IMR-90 (cell line): ENCODE measurements around the gene UBL4A. TPM values are rescaled to one million over a fixed set of nuclear protein-coding genes. Genes with fewer than 3 reads are reported as not detected.
A peak's percentile ranks its signal among the peaks of the same experiment; 100 is the strongest.

Source experiments
- ATAC-seq: fragments of 200-7000 bp; cut with Tn5 transposase; 2 replicates; pipeline ENCODE4 v1.9.1; 2020; ENCODE audit warnings: low read depth, mild to moderate bottlenecking, moderate library complexity
- BruUV-seq: library from RNA; stranded (reverse); fragments of 400-500 nt; replicated peaks from 2 replicates; lab custom pipeline; 2021; lab: Mats Ljungman, UMichigan
- CTCF ChIA-PET: fragments of 300-600 bp; formaldehyde crosslinking; extraction: SDS; loops from one replicate; lab custom pipeline; 2021; ENCODE audit warnings: antibody characterized with exemption; lab: Yijun Ruan, JAX
- POLR2A ChIA-PET: fragments of 300-600 bp; sonication (Branson Sonifier 250); formaldehyde crosslinking; loops from one replicate; lab custom pipeline; 2022; ENCODE audit warnings: antibody characterized with exemption; ENCODE audit not compliant: unreplicated experiment; lab: Charles Lee
- DNase-seq: peaks from one replicate; pipeline ENCODE4 v3.0.0; 2013
- H2AFZ ChIP-seq: replicated peaks from 2 replicates; pipeline ENCODE3; 2013; ENCODE audit warnings: low read length, mild to moderate bottlenecking; ENCODE audit not compliant: poor library complexity
- H2AK5ac ChIP-seq: 2 replicates; pipeline ENCODE4 v1.6.1; 2013; ENCODE audit warnings: low read depth, low read length, inconsistent platforms
- H2AK9ac ChIP-seq: replicated peaks from 2 replicates; pipeline ENCODE3; 2013; ENCODE audit warnings: mild to moderate bottlenecking, low read depth, low read length, moderate library complexity; ENCODE audit not compliant: poor library complexity
- H2BK120ac ChIP-seq: 2 replicates; pipeline ENCODE4 v1.6.1; 2013; ENCODE audit warnings: low read depth, low read length, inconsistent platforms
- H2BK15ac ChIP-seq: 3 replicates; pipeline ENCODE4 v1.6.1; 2013; ENCODE audit warnings: low read depth, low read length, inconsistent platforms
- H2BK20ac ChIP-seq: 2 replicates; pipeline ENCODE4 v1.6.1; 2013; ENCODE audit warnings: low read depth, mild to moderate bottlenecking, inconsistent platforms, low read length, moderate library complexity
- H2BK5ac ChIP-seq: 2 replicates; pipeline ENCODE4 v1.6.1; 2013; ENCODE audit warnings: mild to moderate bottlenecking, low read depth, low read length, inconsistent platforms; ENCODE audit not compliant: poor library complexity, severe bottlenecking
- H3K14ac ChIP-seq: replicated peaks from 2 replicates; pipeline ENCODE4 v1.6.1; 2013; ENCODE audit warnings: low read depth, low read length, inconsistent platforms
- H3K18ac ChIP-seq: 2 replicates; pipeline ENCODE4 v1.6.1; 2013; ENCODE audit warnings: low read depth, low read length, control low read depth
- H3K23ac ChIP-seq: 2 replicates; pipeline ENCODE4 v1.6.1; 2013; ENCODE audit warnings: low read depth, low read length, inconsistent platforms
- H3K27ac ChIP-seq: 2 replicates; pipeline ENCODE4 v1.5.1; 2013; ENCODE audit warnings: mild to moderate bottlenecking, control low read depth, low read length; ENCODE audit not compliant: insufficient read depth
- H3K27me3 ChIP-seq: 2 replicates; pipeline ENCODE4 v1.6.1; 2013; ENCODE audit warnings: low read length; ENCODE audit not compliant: control insufficient read depth, insufficient read depth
- H3K36me3 ChIP-seq: 2 replicates; pipeline ENCODE4 v1.6.1; 2013; ENCODE audit warnings: low read length, mixed read lengths; ENCODE audit not compliant: control insufficient read depth, insufficient read depth
- H3K4ac ChIP-seq: 2 replicates; pipeline ENCODE4 v1.6.1; 2013; ENCODE audit warnings: low read depth, low read length, inconsistent platforms
- H3K4me1 ChIP-seq: 2 replicates; pipeline ENCODE4 v1.6.1; 2013; ENCODE audit warnings: low read length, mixed read lengths; ENCODE audit not compliant: control insufficient read depth, insufficient read depth
- H3K4me2 ChIP-seq: 2 replicates; pipeline ENCODE4 v1.6.1; 2013; ENCODE audit warnings: low read depth, mild to moderate bottlenecking, control low read depth, low read length, moderate library complexity
- H3K4me3 ChIP-seq: 2 replicates; pipeline ENCODE4 v1.5.1; 2013; ENCODE audit warnings: low read depth, mild to moderate bottlenecking, control low read depth, low read length, moderate library complexity; ENCODE audit not compliant: insufficient read depth
- H3K56ac ChIP-seq: 2 replicates; pipeline ENCODE4 v1.6.1; 2013; ENCODE audit warnings: low read length, inconsistent platforms; ENCODE audit not compliant: insufficient read depth; ENCODE audit errors: extremely low read depth
- H3K79me1 ChIP-seq, 2 experiments: 2 replicates each; pipeline ENCODE4 v1.6.1; 2013; ENCODE audit warnings: low read length in 2 of 2, inconsistent platforms in 1 of 2, low read depth in 1 of 2
- H3K9ac ChIP-seq: 2 replicates; pipeline ENCODE4 v1.6.1; 2013; ENCODE audit warnings: low read depth, low read length, control low read depth
- H3K9me1 ChIP-seq: 2 replicates; pipeline ENCODE4 v1.6.1; 2013; ENCODE audit warnings: low read length, inconsistent platforms; ENCODE audit not compliant: insufficient read depth
- H3K9me3 ChIP-seq: 2 replicates; pipeline ENCODE4 v1.6.1; 2013; ENCODE audit warnings: low read length; ENCODE audit not compliant: control insufficient read depth, insufficient read depth
- H4K20me1 ChIP-seq: 2 replicates; pipeline ENCODE4 v1.6.1; 2013; ENCODE audit warnings: low read length, inconsistent platforms; ENCODE audit not compliant: insufficient read depth
- H4K5ac ChIP-seq: 2 replicates; pipeline ENCODE4 v1.6.1; 2013; ENCODE audit warnings: mild to moderate bottlenecking, low read depth, low read length, control low read depth
- H4K8ac ChIP-seq, 2 experiments: 2 replicates each; pipeline ENCODE4 v1.6.1; 2013; ENCODE audit warnings: low read depth in 2 of 2, low read length in 2 of 2, control low read depth in 1 of 2, inconsistent platforms in 1 of 2
- H4K91ac ChIP-seq: 2 replicates; pipeline ENCODE4 v1.6.1; 2013; ENCODE audit warnings: low read depth, low read length, inconsistent platforms; ENCODE audit not compliant: insufficient read depth
- BHLHE40 ChIP-seq: fragments of 150-350 bp; IDR thresholded peaks from 2 replicates; pipeline ENCODE4 v1.6.1; 2016; ENCODE audit warnings: mild to moderate bottlenecking, low read depth, low read length
- CEBPB ChIP-seq: IDR thresholded peaks from 2 replicates; pipeline ENCODE4 v1.6.1; 2012; ENCODE audit warnings: low read depth, low read length, improper control_type of control experiment
- CHD1 ChIP-seq: IDR thresholded peaks from 2 replicates; pipeline ENCODE4 v1.6.1; 2012; ENCODE audit warnings: low read depth, low read length, improper control_type of control experiment
- CTCF ChIP-seq: conservative IDR thresholded peaks from 2 replicates; pipeline ENCODE4 v1.5.1; 2012; ENCODE audit warnings: mild to moderate bottlenecking, low read depth, low read length, improper control_type of control experiment
- ELK1 ChIP-seq: fragments of 150-350 bp; IDR thresholded peaks from 2 replicates; pipeline ENCODE4 v1.6.1; 2016; ENCODE audit warnings: low read depth, mild to moderate bottlenecking, low read length, moderate library complexity, borderline replicate concordance
- FOS ChIP-seq: fragments of 150-350 bp; IDR thresholded peaks from 2 replicates; pipeline ENCODE4 v1.6.1; 2016; ENCODE audit warnings: low read depth, low read length
- MAFK ChIP-seq: IDR thresholded peaks from 2 replicates; pipeline ENCODE4 v1.6.1; 2012; ENCODE audit warnings: low read depth, low read length, improper control_type of control experiment
- MAZ ChIP-seq: IDR thresholded peaks from 2 replicates; pipeline ENCODE4 v1.6.1; 2012; ENCODE audit warnings: low read depth, mild to moderate bottlenecking, low read length, improper control_type of control experiment, moderate library complexity, borderline replicate concordance
- MXI1 ChIP-seq: IDR thresholded peaks from 2 replicates; pipeline ENCODE4 v1.6.1; 2012; ENCODE audit warnings: low read depth, mild to moderate bottlenecking, low read length, moderate library complexity, borderline replicate concordance
- NFE2L2 ChIP-seq: fragments of 150-350 bp; IDR thresholded peaks from 2 replicates; pipeline ENCODE4 v1.6.1; 2016; ENCODE audit warnings: low read depth, mild to moderate bottlenecking, low read length
- POLR2A ChIP-seq: IDR thresholded peaks from 2 replicates; pipeline ENCODE4 v1.6.1; 2012; ENCODE audit warnings: mild to moderate bottlenecking, low read depth, low read length
- RAD21 ChIP-seq: IDR thresholded peaks from 2 replicates; pipeline ENCODE4 v1.6.1; 2012; ENCODE audit warnings: low read length, improper control_type of control experiment
- RCOR1 ChIP-seq: IDR thresholded peaks from 2 replicates; pipeline ENCODE4 v1.6.1; 2012; ENCODE audit warnings: mild to moderate bottlenecking, low read length, improper control_type of control experiment; ENCODE audit not compliant: insufficient replicate concordance
- USF2 ChIP-seq: fragments of 150-350 bp; IDR thresholded peaks from 2 replicates; pipeline ENCODE4 v1.6.1; 2017; ENCODE audit warnings: mild to moderate bottlenecking, antibody characterized with exemption, low read length, low read depth
- WGBS, 2 experiments: methylation state at CpG; one replicate each; pipeline versions ENCODE4 v1.1.5 to v1.1.7; 2013; ENCODE audit warnings: missing lambda C conversion rate in 2 of 2; ENCODE audit not compliant: insufficient read length in 1 of 2; ENCODE audit errors: extremely low coverage in 2 of 2; 5-methylcytosine and 5-hydroxymethylcytosine counted together
- dilution Hi-C: fragments of 300-500 bp; cut with HindIII; formaldehyde crosslinking; loops from one replicate; pipeline ENCODE4 v1.14.3; 2018; ENCODE audit warnings: low sequenced_read_pairs; ENCODE audit not compliant: unreplicated experiment
- in situ Hi-C: fragments of 300-500 bp; cut with MboI; formaldehyde crosslinking; loops from 3 replicates; pipeline ENCODE4 v1.14.3; 2019; ENCODE audit warnings: low sequenced_read_pairs, inconsistent platforms, mixed read lengths
- intact Hi-C: fragments of 100-400 bp; cut with micrococcal nuclease; formaldehyde crosslinking; loops from 2 replicates; pipeline ENCODE4 v1.10.0; 2022
- polyA plus RNA-seq, 3 experiments: library from polyadenylated mRNA; depleted of rRNA; stranded (reverse); fragments of >200 nt; gene quantifications; 2 replicates each; pipeline ENCODE4 v1.2.3, GENCODE V29; 2012; ENCODE audit warnings: low replicate concordance in 1 of 3
- total RNA-seq: library from RNA; depleted of rRNA; stranded (reverse); fragments of >200 nt; gene quantifications from 2 replicates; pipeline ENCODE4 v1.2.3, GENCODE V29; 2012

UBL4A gene
- total and polyA plus RNA-seq, 2 of the 4 experiments (the other 2 are of a cell fraction) = 24.6 to 28.3 TPM

- POLR2A ChIA-PET = interaction anchor here (0.8 kb wide), 2 partner anchors 13 to 80 kb away, joined by 3 read pairs; no protein-coding TSS in a partner anchor
- H2BK15ac ChIP-seq = no peak overlapping the region
- no peak overlapping the region for H2BK120ac ChIP-seq
- H3K56ac ChIP-seq = no peak overlapping the region
- no peak overlapping the region for H2BK20ac ChIP-seq
- H2BK5ac ChIP-seq = peak overlapping the region; percentile 18
- 50% methylated on average over 8 of the region's 24 CpGs; no CpG with 5 or more reads in 1 of the 2 experiments for WGBS, 2 experiments
- peak overlapping the region; percentile 44 for H3K14ac ChIP-seq
- no peak for TF ChIP-seq FOS
- TF ChIP-seq CTCF = no peak
- no peak for TF ChIP-seq CHD1
- no peak for TF ChIP-seq MAFK
- TF ChIP-seq NFE2L2 = no peak
- TF ChIP-seq CEBPB = no peak
- no peak for TF ChIP-seq USF2
- TF ChIP-seq BHLHE40 = no peak
- TF ChIP-seq MXI1 = no peak
- TF ChIP-seq ELK1 = no peak
- no peak for TF ChIP-seq POLR2A
- TF ChIP-seq RAD21 = no peak
- no peak for TF ChIP-seq MAZ
- no peak for TF ChIP-seq RCOR1
- peak overlapping the region; percentile 24 for H3K4ac ChIP-seq
- peak overlapping the region; percentile 44 for H2AK9ac ChIP-seq
- in situ Hi-C loops (no loop called here), intact Hi-C loops (no loop called here), dilution Hi-C loops (no loop called here)
- H3K4me1 ChIP-seq = no peaks in the 10 kb centered on the region
- peak overlapping the region; percentile 88 for H3K9ac ChIP-seq
- H3K79me1 ChIP-seq = no peaks in the 10 kb centered on the region; a peak in 1 of 4 replicates
- peak overlapping the region; percentile 91 for H3K4me2 ChIP-seq
- no peak overlapping the region for H4K91ac ChIP-seq
- H3K18ac ChIP-seq = 0 out of 2 replicates have a peak overlapping the region, but pooled peaks have one; percentile 14
- BruUV-seq = no TSS peak
- H2AK5ac ChIP-seq = peak overlapping the region; percentile 43
- peak overlapping the region; percentile 52 for H3K4me3 ChIP-seq
- no peaks in the 10 kb centered on the region; the same call in 1 of the 2 replicates for H4K20me1 ChIP-seq
- H3K27ac ChIP-seq = peak overlapping the region; percentile 78
- peak overlapping the region; percentile 80; the same call in 1 of the 2 replicates for H3K23ac ChIP-seq
- DNase-seq (no peak), ATAC-seq (peak; percentile 1; the same call in 1 of the 2 replicates)
- H4K8ac ChIP-seq = 0 out of 4 replicates have a peak overlapping the region, but pooled peaks of 1 of the 2 experiments have one; percentile 69
- no peaks in the 10 kb centered on the region for H3K9me1 ChIP-seq
- H3K27me3 ChIP-seq = no peaks in the 10 kb centered on the region
- H3K9me3 ChIP-seq = no peaks in the 10 kb centered on the region; the same call in 1 of the 2 replicates
- no peak overlapping the region for H4K5ac ChIP-seq
- CTCF ChIA-PET = no interaction called here
- peak overlapping the region; percentile 93 for H2AFZ ChIP-seq
- peaks cover 5% of the 10 kb centered on the region; the same call in 1 of the 2 replicates for H3K36me3 ChIP-seq
Observed at GRCh38 chrX:154477891-154478477, 8.4 kb downstream of the UBL4A start.
